Esophagus muscularis mucosa (tissue), 4 donors: ENCODE measurements around the gene POC1A. TPM values are rescaled to one million over a fixed set of nuclear protein-coding genes. Genes with fewer than 3 reads are reported as not detected.

Source experiments
- DNase-seq: peaks from one replicate; pipeline ENCODE4 v3.0.0-alpha.2; 2017; ENCODE audit errors: extremely low spot score
- H3K27ac ChIP-seq, 4 donors: fragments of 200-600 bp; sonication (generic); replicated peaks in 1 of 4; 1 replicate in 3 of 4; 2 replicates in 1 of 4; pipeline ENCODE4 v1.5.1; 2016 to 2019; ENCODE audit warnings: mild to moderate bottlenecking in 1 of 4
- H3K27me3 ChIP-seq, 4 donors: fragments of 200-600 bp; sonication (generic); one replicate each; pipeline versions ENCODE4 v1.5.1 to v1.6.0; 2016 to 2019
- H3K36me3 ChIP-seq, 4 donors: fragments of 200-600 bp; sonication (generic); one replicate each; pipeline ENCODE4 v1.5.1; 2016 to 2019
- H3K4me1 ChIP-seq, 4 donors: fragments of 200-600 bp; sonication (generic); one replicate each; pipeline ENCODE4 v1.5.1; 2016 to 2019
- H3K4me3 ChIP-seq, 4 donors: fragments of 200-600 bp; sonication (generic); 1 replicate in 2 of 4; 2 replicates in 2 of 4; pipeline ENCODE4 v1.5.1; 2016 to 2019; ENCODE audit warnings: mild to moderate bottlenecking in 4 of 4, moderate library complexity in 1 of 4
- H3K9me3 ChIP-seq, 4 donors: fragments of 200-600 bp; sonication (generic); 1 replicate in 3 of 4; 2 replicates in 1 of 4; pipeline ENCODE4 v1.5.1; 2016 to 2019
- EP300 ChIP-seq: sonication (generic); formaldehyde crosslinking; IDR thresholded peaks from one replicate; pipeline ENCODE4 v1.6.1; 2017; ENCODE audit warnings: antibody characterized with exemption
- POLR2A ChIP-seq: fragments of 450-650 bp; IDR thresholded peaks from one replicate; pipeline ENCODE4 v1.6.1; 2017; ENCODE audit warnings: antibody characterized with exemption, moderate library complexity, mild to moderate bottlenecking, low read depth
- POLR2AphosphoS5 ChIP-seq, 2 donors: sonication (generic); formaldehyde crosslinking; IDR thresholded peaks; one replicate each; pipeline ENCODE4 v1.6.1; 2017; ENCODE audit warnings: antibody characterized with exemption in 2 of 2
- WGBS: methylation state at CpG from one replicate; pipeline ENCODE4 v1.1.5; 2018; 5-methylcytosine and 5-hydroxymethylcytosine counted together
- intact Hi-C: fragments of 100-400 bp; cut with DNase I; formaldehyde crosslinking; loops from one replicate; pipeline ENCODE4 v1.15.1; 2023
- total RNA-seq, 4 donors: library from RNA; depleted of rRNA; stranded (reverse); fragments of >200 nt; gene quantifications; one replicate each; pipeline versions ENCODE4 v1.1.0 to v1.2.1, GENCODE V29; 2016
- TF ChIP-seq, protein P1 (sequence below), 3 experiments: fragments of 200-600 bp in 2 of 3; fragments of 450-650 bp in 1 of 3; sonication (generic) in 2 of 3; IDR thresholded peaks; one replicate each; pipeline ENCODE4 v1.5.1; 2017 to 2019; ENCODE audit warnings: antibody characterized with exemption in 3 of 3, mild to moderate bottlenecking in 2 of 3, moderate library complexity in 1 of 3

The POC1A gene
- total RNA-seq, 4 donors from 2014 or later, result 0.71 to 2.1 (median 1.2) TPM

DNA sequence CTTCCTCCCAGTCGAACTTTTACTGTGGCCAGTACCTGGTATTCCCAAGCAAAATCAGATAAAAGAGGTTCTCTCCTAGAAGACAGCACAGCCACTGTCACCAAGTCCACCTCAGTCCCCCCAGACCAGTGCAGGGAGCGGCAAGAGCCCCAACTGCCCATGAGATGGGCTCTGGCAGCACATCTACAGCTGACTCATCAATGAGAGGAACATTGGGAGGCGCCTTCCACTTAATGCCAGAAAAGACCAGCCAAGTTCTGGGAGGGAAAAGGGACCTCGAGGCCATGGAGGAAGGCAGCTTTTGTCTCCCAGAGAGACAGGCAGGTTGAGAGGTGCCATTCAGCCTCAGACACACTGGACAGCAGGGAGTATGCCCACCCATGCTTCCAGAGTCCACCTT lies 28.2 kb downstream of the POC1A start:
- H3K4me1 ChIP-seq, result peaks cover 18 to 26% (median 21%) of the 10 kb centered on the region in 4 donors
- H3K27me3 ChIP-seq, result no peaks in the 10 kb centered on the region
- no peaks in the 10 kb centered on the region for H3K9me3 ChIP-seq
- intact Hi-C loops, result no loop called here
- DNase-seq, result no peak
- H3K27ac ChIP-seq, result no peak overlapping the region
- WGBS, result 81% methylated on average over 4 of the region's 4 CpGs
- no peak overlapping the region for H3K4me3 ChIP-seq
- H3K36me3 ChIP-seq, result no peaks in the 10 kb centered on the region
- TF ChIP-seq, protein P1, sequence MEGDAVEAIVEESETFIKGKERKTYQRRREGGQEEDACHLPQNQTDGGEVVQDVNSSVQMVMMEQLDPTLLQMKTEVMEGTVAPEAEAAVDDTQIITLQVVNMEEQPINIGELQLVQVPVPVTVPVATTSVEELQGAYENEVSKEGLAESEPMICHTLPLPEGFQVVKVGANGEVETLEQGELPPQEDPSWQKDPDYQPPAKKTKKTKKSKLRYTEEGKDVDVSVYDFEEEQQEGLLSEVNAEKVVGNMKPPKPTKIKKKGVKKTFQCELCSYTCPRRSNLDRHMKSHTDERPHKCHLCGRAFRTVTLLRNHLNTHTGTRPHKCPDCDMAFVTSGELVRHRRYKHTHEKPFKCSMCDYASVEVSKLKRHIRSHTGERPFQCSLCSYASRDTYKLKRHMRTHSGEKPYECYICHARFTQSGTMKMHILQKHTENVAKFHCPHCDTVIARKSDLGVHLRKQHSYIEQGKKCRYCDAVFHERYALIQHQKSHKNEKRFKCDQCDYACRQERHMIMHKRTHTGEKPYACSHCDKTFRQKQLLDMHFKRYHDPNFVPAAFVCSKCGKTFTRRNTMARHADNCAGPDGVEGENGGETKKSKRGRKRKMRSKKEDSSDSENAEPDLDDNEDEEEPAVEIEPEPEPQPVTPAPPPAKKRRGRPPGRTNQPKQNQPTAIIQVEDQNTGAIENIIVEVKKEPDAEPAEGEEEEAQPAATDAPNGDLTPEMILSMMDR (IDR thresholded peaks at IDR 0.05), result no peak
- no peak for TF ChIP-seq POLR2A
- TF ChIP-seq EP300, result no peak
- TF ChIP-seq POLR2AphosphoS5 (IDR thresholded peaks at IDR 0.05), result no peak

DNA sequence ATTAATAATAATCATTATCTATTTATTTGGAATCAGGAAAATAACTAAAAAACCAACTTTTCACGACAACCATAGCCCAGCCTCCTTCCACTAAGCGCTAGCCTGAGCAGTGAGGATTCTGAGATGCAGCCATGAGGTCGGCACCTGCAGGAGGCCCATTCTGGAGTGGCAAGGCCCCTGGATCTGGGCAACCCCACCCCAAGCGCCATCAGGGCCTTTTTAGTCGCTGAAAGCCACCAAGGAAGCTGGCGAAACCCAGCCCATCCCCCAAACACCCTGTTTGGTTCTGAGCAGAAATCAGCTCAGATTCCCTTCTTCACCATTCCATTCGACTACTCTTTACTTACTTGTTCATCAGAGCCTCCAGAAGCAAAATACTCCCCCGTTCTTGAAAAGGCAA lies 29.5 kb downstream of the POC1A start:
- no peaks in the 10 kb centered on the region for H3K36me3 ChIP-seq
- TF ChIP-seq EP300, result no peak
- no peak for TF ChIP-seq POLR2A
- no peak for TF ChIP-seq POLR2AphosphoS5 (IDR thresholded peaks at IDR 0.05)
- TF ChIP-seq, protein P1 (IDR thresholded peaks at IDR 0.05), result no peak
- H3K4me1 ChIP-seq, result peaks cover 27 to 33% (median 30%) of the 10 kb centered on the region in 4 donors
- no peaks in the 10 kb centered on the region for H3K9me3 ChIP-seq
- 97% methylated on average over 8 of the region's 8 CpGs for WGBS
- H3K27ac ChIP-seq, result no peak overlapping the region
- intact Hi-C loops, result loop anchor here (5.0 kb wide), 1 partner anchor 72 kb away; no protein-coding TSS in a partner anchor
- DNase-seq, result no peak
- H3K27me3 ChIP-seq, result no peaks in the 10 kb centered on the region
- no peak overlapping the region for H3K4me3 ChIP-seq

DNA sequence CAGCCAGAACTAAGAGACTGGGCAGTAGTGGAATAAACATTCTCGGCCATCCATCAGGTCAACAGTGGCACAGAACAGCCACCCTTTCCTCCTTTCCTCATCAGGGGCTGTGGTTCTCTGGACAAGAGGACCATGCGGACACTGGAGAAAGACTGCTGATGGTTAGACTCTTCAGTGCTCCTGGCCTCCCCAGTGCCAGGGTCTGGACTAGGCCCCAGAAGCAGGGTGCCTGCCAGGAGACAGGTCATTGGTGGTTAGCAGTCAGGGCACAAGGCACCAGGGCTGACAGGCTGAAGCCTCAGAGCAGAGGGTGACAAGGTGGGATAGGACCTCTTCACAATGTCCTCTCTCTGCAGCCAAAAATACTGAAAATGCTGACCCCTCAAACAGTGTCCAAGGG lies 30.1 kb downstream of the POC1A start:
- no peaks in the 10 kb centered on the region for H3K9me3 ChIP-seq
- H3K4me3 ChIP-seq, result no peak overlapping the region
- H3K27ac ChIP-seq, result no peak overlapping the region
- DNase-seq, result no peak
- intact Hi-C loops, result loop anchor here (5.0 kb wide), 1 partner anchor 72 kb away; no protein-coding TSS in a partner anchor
- TF ChIP-seq, protein P1 (IDR thresholded peaks at IDR 0.05), result no peak
- TF ChIP-seq EP300, result no peak
- no peak for TF ChIP-seq POLR2AphosphoS5 (IDR thresholded peaks at IDR 0.05)
- TF ChIP-seq POLR2A, result no peak
- no peaks in the 10 kb centered on the region for H3K27me3 ChIP-seq
- 100% methylated on average over 1 of the region's 2 CpGs for WGBS
- H3K36me3 ChIP-seq, result no peaks in the 10 kb centered on the region
- peaks cover 27 to 38% (median 31%) of the 10 kb centered on the region in 4 donors for H3K4me1 ChIP-seq

DNA sequence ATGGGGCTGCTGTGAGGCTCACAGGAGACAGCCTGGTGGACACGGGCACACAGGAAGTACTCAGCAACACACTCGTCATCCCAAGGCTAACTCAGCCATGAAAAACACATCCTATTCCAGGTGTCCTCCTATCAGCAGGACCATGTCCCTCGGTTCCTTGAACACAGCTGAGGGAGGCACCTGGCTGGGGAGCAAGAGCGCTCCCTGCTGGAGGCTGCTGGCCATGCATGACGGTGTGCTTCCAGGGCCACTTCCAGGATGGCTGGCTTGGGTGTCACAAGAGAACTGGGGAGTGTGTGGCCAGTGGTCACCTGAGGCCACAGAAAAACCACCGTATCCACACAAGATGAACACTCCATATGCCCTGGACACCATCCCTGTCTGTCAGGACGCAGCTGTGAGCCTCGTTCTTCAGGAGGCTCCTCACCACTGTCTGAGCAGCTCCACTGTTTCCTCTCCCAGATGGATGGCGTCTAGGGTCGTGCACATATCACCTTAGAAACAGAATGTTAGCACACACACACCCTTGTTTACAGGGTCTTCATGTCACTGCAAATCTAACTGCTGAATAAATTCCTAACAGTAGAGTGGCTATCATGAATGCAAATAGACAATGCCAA lies 31.0 kb downstream of the POC1A start:
- intact Hi-C loops, result loop anchor here (1.0 to 5.0 kb wide), 2 partner anchors 71 to 122 kb away; no protein-coding TSS in a partner anchor
- H3K27ac ChIP-seq, result peak overlapping the region in 3 of 4 donors; percentile 47 to 57 (median 54)
- peaks cover 24 to 40% (median 32%) of the 10 kb centered on the region in 4 donors for H3K4me1 ChIP-seq
- WGBS, result 46% methylated on average over 10 of the region's 10 CpGs
- H3K4me3 ChIP-seq, result no peak overlapping the region
- no peak for DNase-seq
- H3K27me3 ChIP-seq, result no peaks in the 10 kb centered on the region
- no peaks in the 10 kb centered on the region for H3K9me3 ChIP-seq
- TF ChIP-seq, protein P1 (IDR thresholded peaks at IDR 0.05), result peak in 2 of 3 experiments; percentile 88 to 93
- TF ChIP-seq POLR2AphosphoS5 (IDR thresholded peaks at IDR 0.05) (peak in 1 of 2 donors; percentile 62), EP300 (no peak), POLR2A (no peak)
- no peaks in the 10 kb centered on the region for H3K36me3 ChIP-seq
